NCI-H446 (cell line): ENCODE results near the gene USP6NL.
A peak's percentile ranks its signal among the peaks of the same experiment; 100 is the strongest.
"Not testable (repeated sequence)": the region's sequence is repeated elsewhere in the genome, so short reads cannot be mapped to it uniquely, and the experiment has no call there.

ENCODE experiments used
- DNase-seq, 2 experiments: peaks; one replicate each; lab custom pipeline; 2025; lab: John Stamatoyannopoulos, UW

The USP6NL gene

GRCh38 chr10:11611248-11612020, at the start of gene USP6NL:
Gene USP6NL, minus strand, starts transcription at chr10:11611650. Its CDS starts 14,016 bp downstream, at chr10:11597634.
- peak; percentile 48 to 90 for DNase-seq

DNA sequence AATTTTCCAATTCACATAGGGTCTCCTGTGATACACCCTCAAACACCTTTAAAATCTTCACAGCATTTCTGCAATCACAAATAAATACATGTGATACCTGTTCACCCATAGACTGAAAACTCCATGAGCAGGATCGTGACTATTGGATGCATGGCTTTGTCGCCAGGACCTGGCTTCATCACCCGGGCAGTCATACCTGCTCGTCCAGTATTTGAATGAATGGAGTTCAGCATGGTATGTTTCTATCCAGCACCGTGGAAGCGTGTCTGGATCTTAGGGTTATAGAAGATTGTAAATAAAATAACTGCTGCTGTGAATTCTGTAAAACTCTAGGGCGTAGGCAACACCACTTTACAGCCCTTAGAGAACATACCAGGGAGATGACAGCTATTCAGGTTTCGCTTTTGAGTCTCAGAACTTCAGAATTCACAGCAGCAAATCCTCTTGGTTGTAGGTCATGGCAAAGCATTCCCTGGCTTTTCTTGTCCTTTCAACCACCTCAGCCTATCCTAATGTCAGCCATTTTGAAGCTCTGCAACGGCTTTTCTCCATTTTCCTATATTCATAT, 47.4 kb upstream of the USP6NL start:
- DNase-seq: no peak

DNA sequence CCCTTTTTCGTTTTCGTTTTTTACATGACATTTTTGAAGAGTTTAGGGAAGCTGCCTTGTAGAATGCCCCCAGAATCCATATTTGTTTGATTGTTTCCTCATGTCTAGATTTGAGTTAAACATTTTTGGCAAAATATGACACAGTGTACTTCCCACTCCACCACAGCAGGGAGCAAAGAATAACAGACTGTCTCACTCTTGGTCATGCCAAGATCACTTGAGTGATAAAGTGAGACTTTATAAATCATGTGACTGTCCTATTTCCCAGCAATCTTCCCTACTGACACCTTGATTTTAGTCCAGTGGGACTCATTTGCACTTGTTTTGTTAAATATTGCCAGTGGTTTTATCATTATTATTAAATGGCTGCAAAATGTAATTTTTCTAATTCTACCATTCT, 44.4 kb upstream of the USP6NL start:
- DNase-seq: peak; percentile 6 to 34

DNA sequence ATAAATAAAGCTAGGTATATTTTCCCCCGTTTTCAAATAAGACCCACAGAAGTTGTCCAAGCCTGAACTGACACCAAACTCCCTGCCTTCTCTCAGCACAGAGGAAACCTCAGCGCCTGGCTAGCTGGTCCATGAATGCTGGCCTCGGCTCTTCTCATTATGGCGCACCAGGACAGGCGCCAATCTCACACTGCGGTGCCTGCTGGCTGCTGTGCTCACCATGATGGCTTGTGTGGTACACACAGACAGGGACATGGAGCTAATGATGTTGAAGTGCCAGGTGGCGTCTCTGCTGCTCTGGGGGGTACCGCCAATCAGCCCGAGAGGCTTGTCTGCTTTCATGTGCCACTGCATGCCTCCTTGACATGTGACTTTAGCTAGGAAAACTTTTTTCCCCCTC, 43.2 kb upstream of the USP6NL start:
- peak; percentile 16 to 77 for DNase-seq

- DNase-seq: no peak
These were observed 42.5 kb upstream of the USP6NL start for GRCh38 chr10:11653758-11654471.

DNA sequence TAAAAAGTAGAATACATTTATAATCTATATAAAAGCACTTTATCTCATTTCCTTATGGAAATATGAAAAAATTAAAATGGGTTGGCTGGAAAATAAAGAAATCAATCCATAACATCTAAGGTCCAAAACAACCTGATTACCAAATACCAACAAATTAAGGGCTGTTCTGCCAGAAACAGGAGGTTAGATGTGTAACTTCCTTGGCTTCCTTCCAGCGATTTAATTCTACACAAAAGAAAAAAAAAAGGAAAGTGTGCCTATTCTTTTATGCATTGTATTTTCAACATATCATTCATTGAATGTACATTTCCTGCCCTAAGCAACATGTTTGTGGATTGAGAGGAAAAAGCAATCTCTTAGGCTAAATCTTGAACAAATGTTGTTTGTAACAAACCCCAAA, 36.2 kb upstream of the USP6NL start:
- DNase-seq: peak in 1 of 2 experiments; percentile 8

DNA sequence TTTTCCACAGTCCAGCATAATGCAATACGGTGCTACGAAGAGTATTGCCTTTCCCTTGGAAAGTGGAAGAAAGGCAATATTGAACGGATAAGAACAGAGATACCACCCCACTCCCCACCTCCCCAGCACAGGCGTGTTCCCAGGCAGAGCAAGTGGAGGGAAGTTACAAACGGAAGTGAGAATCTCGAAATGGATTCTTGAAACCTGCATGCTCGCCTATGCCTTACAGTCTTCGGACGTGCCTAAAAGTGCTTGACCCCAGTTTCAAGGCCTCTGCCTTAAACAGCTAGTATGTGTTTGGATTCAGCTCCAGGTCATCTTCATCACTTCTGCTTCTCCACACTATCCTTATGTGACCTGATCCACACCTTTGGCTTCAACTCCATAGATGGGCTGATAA, 35.0 kb upstream of the USP6NL start:
- DNase-seq: no peak

- no peak for DNase-seq
These were observed 31.6 kb upstream of the USP6NL start for GRCh38 chr10:11643039-11643438.

GRCh38 chr10:11642566-11642965, 31.1 kb upstream of the USP6NL start:
- DNase-seq: no peak

- peak in 1 of 2 experiments; percentile 5 for DNase-seq
These were observed 28.7 kb upstream of the USP6NL start for GRCh38 chr10:11639849-11640764.

- no peak for DNase-seq
These were observed 27.9 kb upstream of the USP6NL start for GRCh38 chr10:11639362-11639761.

GRCh38 chr10:11638055-11638698, 26.7 kb upstream of the USP6NL start:
- no peak for DNase-seq

GRCh38 chr10:11636697-11637303, 25.4 kb upstream of the USP6NL start:
- DNase-seq: no peak

GRCh38 chr10:11631890-11632587, 20.6 kb upstream of the USP6NL start:
- DNase-seq: no peak

- no peak for DNase-seq
These were observed 19.8 kb upstream of the USP6NL start for GRCh38 chr10:11631291-11631690.

DNA sequence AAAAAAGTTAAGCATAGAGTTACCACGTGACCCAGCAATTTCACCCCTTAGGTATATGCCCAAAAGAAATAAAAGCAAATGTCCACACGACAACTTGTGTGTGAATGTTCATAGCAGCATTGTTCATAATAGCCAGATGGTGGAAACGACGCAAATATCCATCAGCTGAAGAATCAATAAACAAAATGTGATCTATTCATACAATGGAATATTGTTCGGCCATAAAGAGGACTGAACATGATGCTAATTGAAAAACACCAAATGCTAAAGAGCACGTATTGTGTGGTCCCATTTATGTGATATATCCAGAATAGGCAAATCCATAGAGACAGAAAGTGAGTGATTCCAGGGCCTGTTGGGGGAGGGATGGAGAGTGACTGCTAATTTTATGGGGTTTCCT, 18.3 kb upstream of the USP6NL start:
- no peak for DNase-seq

GRCh38 chr10:11627941-11628340, 16.5 kb upstream of the USP6NL start:
- DNase-seq: not testable (repeated sequence)

- no peak for DNase-seq
These were observed 14.6 kb upstream of the USP6NL start for GRCh38 chr10:11626071-11626470.

- no peak for DNase-seq
These were observed 13.7 kb upstream of the USP6NL start for GRCh38 chr10:11625019-11625735.

DNA sequence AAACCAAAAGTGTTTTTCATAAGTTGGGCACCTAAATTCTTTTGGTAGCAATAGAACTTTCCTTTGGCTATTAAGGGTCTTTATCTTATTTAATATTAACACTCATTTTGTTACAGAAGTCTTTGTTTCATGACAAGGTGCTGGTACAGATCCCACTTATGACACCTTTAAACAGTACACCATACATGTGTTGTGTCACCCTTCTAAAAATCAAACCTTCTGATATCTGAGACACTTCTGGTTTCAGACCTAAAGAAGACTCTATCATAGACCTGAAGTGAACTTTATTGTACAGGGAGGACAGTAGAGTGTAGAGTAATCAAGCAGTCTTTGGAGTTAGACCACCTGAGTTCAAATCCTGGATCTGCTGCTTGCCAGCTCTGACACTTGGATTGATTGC, 5.8 kb upstream of the USP6NL start:
- DNase-seq: no peak
